ENCODE data around the gene RND2. TPM values are rescaled to one million over a fixed set of nuclear protein-coding genes. Genes with fewer than 3 reads are reported as not detected.
"Not testable (repeated sequence)": the region's sequence is repeated elsewhere in the genome, so short reads cannot be mapped to it uniquely, and the experiment has no call there.

RND2 gene
- total and polyA plus RNA-seq, 4 donors, result 0.25 to 1.3 (median 0.43) TPM

GRCh38 chr17:42989726-42990652 is 35.0 kb upstream of the RND2 start:
- Histone ChIP-seq H3K4me1 (ENCODE audit: control insufficient read depth in 5 of 5, insufficient read depth in 5 of 5, low read length in 5 of 5) (no peaks in the 10 kb centered on the region), H3K4me3 (no peak overlapping the region), H3K9me3 (ENCODE audit: control insufficient read depth in 4 of 4, insufficient read depth in 3 of 4, low read length in 3 of 4) (no peaks in the 10 kb centered on the region), H3K27me3 (ENCODE audit: control insufficient read depth in 3 of 3, insufficient read depth in 3 of 3, low read length in 2 of 3) (no peaks in the 10 kb centered on the region), H3K36me3 (ENCODE audit: control insufficient read depth in 4 of 4, insufficient read depth in 4 of 4, low read length in 4 of 4) (peaks cover 22 to 38% (median 30%) of the 10 kb centered on the region in 4 donors), H3K27ac (ENCODE audit: low read depth in 1 of 2, low read length in 1 of 2) (no peak overlapping the region), H3K9ac (ENCODE audit: insufficient read depth in 1 of 2, low read length in 2 of 2) (no peak overlapping the region)
- WGBS, 2 donors, result 87 to 88% methylated on average over 6 of the region's 6 CpGs
- no peak for ATAC-seq (ENCODE audit: insufficient read depth, low FRiP score)
- no peak for TF ChIP-seq CTCF (IDR thresholded peaks at IDR 0.05; ENCODE audit: control extremely low read depth, extremely low read depth)
- DNase-seq, result no peak

- H3K27ac ChIP-seq (ENCODE audit: low read depth in 1 of 2, low read length in 1 of 2), result no peak overlapping the region
- ATAC-seq (ENCODE audit: insufficient read depth, low FRiP score) (no peak), DNase-seq (no peak)
- no peak overlapping the region for H3K9ac ChIP-seq (ENCODE audit: insufficient read depth in 1 of 2, low read length in 2 of 2)
- H3K36me3 ChIP-seq (ENCODE audit: control insufficient read depth in 4 of 4, insufficient read depth in 4 of 4, low read length in 4 of 4), result peaks cover 22 to 35% (median 27%) of the 10 kb centered on the region in 4 donors
- WGBS, 2 donors, result 94 to 95% methylated on average over 6 of the region's 6 CpGs
- no peak for TF ChIP-seq CTCF (IDR thresholded peaks at IDR 0.05; ENCODE audit: control extremely low read depth, extremely low read depth)
- no peaks in the 10 kb centered on the region for H3K9me3 ChIP-seq (ENCODE audit: control insufficient read depth in 4 of 4, insufficient read depth in 3 of 4, low read length in 3 of 4)
- H3K4me1 ChIP-seq (ENCODE audit: control insufficient read depth in 5 of 5, insufficient read depth in 5 of 5, low read length in 5 of 5), result no peaks in the 10 kb centered on the region
- no peak overlapping the region for H3K4me3 ChIP-seq
- no peaks in the 10 kb centered on the region for H3K27me3 ChIP-seq (ENCODE audit: control insufficient read depth in 3 of 3, insufficient read depth in 3 of 3, low read length in 2 of 3)
These were observed 33.6 kb upstream of the RND2 start for GRCh38 chr17:42991471-42991870.

- Histone ChIP-seq H3K27ac (ENCODE audit: low read depth in 1 of 2, low read length in 1 of 2) (no peak overlapping the region), H3K36me3 (ENCODE audit: control insufficient read depth in 4 of 4, insufficient read depth in 4 of 4, low read length in 4 of 4) (peaks cover 14 to 26% (median 18%) of the 10 kb centered on the region in 4 donors), H3K9me3 (ENCODE audit: control insufficient read depth in 4 of 4, insufficient read depth in 3 of 4, low read length in 3 of 4) (no peaks in the 10 kb centered on the region), H3K4me1 (ENCODE audit: control insufficient read depth in 5 of 5, insufficient read depth in 5 of 5, low read length in 5 of 5) (peaks cover 0 to 8% (median 0%) of the 10 kb centered on the region in 5 donors), H3K4me3 (no peak overlapping the region), H3K9ac (ENCODE audit: insufficient read depth in 1 of 2, low read length in 2 of 2) (no peak overlapping the region), H3K27me3 (ENCODE audit: control insufficient read depth in 3 of 3, insufficient read depth in 3 of 3, low read length in 2 of 3) (no peaks in the 10 kb centered on the region)
- no peak for TF ChIP-seq CTCF (IDR thresholded peaks at IDR 0.05; ENCODE audit: control extremely low read depth, extremely low read depth)
- whole genome bisulfite sequencing, 2 donors, result 83 to 91% methylated on average over 5 of the region's 5 CpGs
- DNase-seq (no peak), ATAC-seq (ENCODE audit: insufficient read depth, low FRiP score) (no peak)
These were observed 32.2 kb upstream of the RND2 start for GRCh38 chr17:42992872-42993271.

GRCh38 chr17:42993913-42994312 is 31.1 kb upstream of the RND2 start:
- not testable (repeated sequence) for H3K4me3 ChIP-seq; DNase-seq; H3K4me1 ChIP-seq (ENCODE audit: control insufficient read depth in 5 of 5, insufficient read depth in 5 of 5, low read length in 5 of 5); H3K27me3 ChIP-seq (ENCODE audit: control insufficient read depth in 3 of 3, insufficient read depth in 3 of 3, low read length in 2 of 3); H3K27ac ChIP-seq (ENCODE audit: low read depth in 1 of 2, low read length in 1 of 2); H3K9me3 ChIP-seq (ENCODE audit: control insufficient read depth in 4 of 4, insufficient read depth in 3 of 4, low read length in 3 of 4); H3K9ac ChIP-seq (ENCODE audit: insufficient read depth in 1 of 2, low read length in 2 of 2); ATAC-seq (ENCODE audit: insufficient read depth, low FRiP score)
- 83% methylated on average over 10 of the region's 10 CpGs for WGBS, 2 donors
- peaks cover 8 to 20% (median 18%) of the 10 kb centered on the region in 4 donors for H3K36me3 ChIP-seq (ENCODE audit: control insufficient read depth in 4 of 4, insufficient read depth in 4 of 4, low read length in 4 of 4)

All from lung (tissue), 12 donors.